ENCODE measurements around the gene PRKAG2.

Gene PRKAG2

DNA sequence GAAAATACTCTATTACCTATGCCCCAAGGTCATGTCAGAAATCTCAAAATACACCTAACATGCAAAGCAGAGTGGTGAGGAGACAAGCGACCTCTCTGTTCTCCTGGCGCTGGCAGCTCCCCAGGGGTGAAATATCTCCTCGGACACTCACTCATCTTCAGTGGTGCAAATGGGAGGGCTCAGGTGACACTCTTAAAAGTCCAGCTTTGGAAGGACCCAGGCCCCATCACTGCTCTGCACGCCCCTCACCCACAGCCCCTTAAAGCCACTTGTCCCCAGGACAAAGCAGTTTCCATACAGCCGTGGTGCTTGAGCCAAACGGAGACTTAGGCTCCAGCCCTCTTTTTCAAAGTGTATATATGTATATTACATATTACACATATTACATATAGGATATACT, 12.4 kb downstream of the PRKAG2 start:
- no peak for DNase-seq
- H3K36me3 ChIP-seq (replicated peaks) = no peaks in the 10 kb centered on the region
- H3K27ac ChIP-seq = no peak overlapping the region
- no peak overlapping the region for H3K4me3 ChIP-seq (ENCODE audit: low read depth, low read length)
- in situ Hi-C loops (cut with HindIII; ENCODE audit: low pct_ligation_motif_present, low sequenced_read_pairs) = no loop called here
- TF ChIP-seq, protein P1, sequence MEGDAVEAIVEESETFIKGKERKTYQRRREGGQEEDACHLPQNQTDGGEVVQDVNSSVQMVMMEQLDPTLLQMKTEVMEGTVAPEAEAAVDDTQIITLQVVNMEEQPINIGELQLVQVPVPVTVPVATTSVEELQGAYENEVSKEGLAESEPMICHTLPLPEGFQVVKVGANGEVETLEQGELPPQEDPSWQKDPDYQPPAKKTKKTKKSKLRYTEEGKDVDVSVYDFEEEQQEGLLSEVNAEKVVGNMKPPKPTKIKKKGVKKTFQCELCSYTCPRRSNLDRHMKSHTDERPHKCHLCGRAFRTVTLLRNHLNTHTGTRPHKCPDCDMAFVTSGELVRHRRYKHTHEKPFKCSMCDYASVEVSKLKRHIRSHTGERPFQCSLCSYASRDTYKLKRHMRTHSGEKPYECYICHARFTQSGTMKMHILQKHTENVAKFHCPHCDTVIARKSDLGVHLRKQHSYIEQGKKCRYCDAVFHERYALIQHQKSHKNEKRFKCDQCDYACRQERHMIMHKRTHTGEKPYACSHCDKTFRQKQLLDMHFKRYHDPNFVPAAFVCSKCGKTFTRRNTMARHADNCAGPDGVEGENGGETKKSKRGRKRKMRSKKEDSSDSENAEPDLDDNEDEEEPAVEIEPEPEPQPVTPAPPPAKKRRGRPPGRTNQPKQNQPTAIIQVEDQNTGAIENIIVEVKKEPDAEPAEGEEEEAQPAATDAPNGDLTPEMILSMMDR (IDR thresholded peaks at IDR 0.05; ENCODE audit: low read depth, low read length, missing control alignments) = no peak
- peaks cover 3% of the 10 kb centered on the region for H3K27me3 ChIP-seq (replicated peaks)

DNA sequence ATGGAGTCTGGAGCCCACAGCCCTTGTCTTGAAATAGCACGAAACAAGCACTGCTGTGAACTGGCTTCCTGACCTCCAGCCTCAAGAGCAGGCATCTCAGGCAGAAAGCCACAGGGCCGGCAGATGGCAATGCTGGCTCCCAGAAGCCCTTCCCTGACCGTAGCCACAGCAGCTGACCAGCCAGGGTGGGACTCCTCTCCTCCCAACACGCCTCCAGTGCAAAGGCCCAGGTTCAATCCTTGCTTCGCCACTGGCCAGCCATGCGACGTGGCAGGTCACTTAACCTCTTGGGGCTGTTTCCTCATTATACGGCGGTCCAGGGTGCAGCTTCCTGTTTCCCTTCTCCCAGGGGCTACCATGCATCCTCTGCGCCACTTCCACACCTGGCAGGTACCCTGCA, 12.8 kb downstream of the PRKAG2 start:
- peaks cover 3% of the 10 kb centered on the region for H3K27me3 ChIP-seq (replicated peaks)
- no peaks in the 10 kb centered on the region for H3K36me3 ChIP-seq (replicated peaks)
- no peak overlapping the region for H3K27ac ChIP-seq
- DNase-seq = no peak
- in situ Hi-C loops (cut with HindIII; ENCODE audit: low pct_ligation_motif_present, low sequenced_read_pairs) = no loop called here
- TF ChIP-seq, protein P1 (IDR thresholded peaks at IDR 0.05; ENCODE audit: low read depth, low read length, missing control alignments) = no peak
- no peak overlapping the region for H3K4me3 ChIP-seq (ENCODE audit: low read depth, low read length)

DNA sequence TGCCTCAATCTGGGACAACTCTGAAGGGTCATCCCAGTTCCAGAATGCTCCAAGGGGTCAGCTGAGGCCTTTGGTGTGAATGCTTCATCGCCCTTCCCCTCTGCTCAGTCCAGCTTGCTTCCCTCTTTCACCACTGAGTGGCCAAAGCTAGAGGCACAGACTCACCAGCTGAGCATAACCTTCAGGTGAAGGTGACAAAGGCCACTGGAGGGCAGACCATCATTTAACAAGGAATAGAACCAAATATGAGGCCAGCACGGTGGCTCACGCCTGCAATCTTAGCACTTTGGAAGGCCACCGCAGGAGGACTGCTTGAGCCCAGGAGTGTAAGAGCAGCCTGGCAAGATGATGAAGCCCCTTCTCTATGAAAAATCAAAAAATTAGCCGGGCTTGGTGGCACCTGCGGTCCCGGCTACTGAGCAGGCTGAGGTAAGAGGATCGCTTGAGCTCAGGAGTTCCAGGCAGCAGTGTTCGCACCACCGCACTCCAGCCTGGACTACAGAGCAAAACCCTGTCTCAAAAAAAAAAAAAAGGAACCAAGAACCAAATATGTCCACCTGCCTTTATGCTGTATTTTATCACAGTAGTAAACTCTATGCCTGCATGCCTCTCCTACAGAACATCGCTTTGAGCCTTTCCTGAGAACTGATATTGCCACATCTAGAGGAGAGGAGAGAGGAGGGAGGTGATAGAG, 13.4 kb downstream of the PRKAG2 start:
- peaks cover 3% of the 10 kb centered on the region for H3K27me3 ChIP-seq (replicated peaks)
- TF ChIP-seq, protein P1 (IDR thresholded peaks at IDR 0.05; ENCODE audit: low read depth, low read length, missing control alignments) = no peak
- H3K4me3 ChIP-seq (ENCODE audit: low read depth, low read length) = no peak overlapping the region
- H3K27ac ChIP-seq = no peak overlapping the region
- in situ Hi-C loops (cut with HindIII; ENCODE audit: low pct_ligation_motif_present, low sequenced_read_pairs) = no loop called here
- no peak for DNase-seq
- H3K36me3 ChIP-seq (replicated peaks) = no peaks in the 10 kb centered on the region

DNA sequence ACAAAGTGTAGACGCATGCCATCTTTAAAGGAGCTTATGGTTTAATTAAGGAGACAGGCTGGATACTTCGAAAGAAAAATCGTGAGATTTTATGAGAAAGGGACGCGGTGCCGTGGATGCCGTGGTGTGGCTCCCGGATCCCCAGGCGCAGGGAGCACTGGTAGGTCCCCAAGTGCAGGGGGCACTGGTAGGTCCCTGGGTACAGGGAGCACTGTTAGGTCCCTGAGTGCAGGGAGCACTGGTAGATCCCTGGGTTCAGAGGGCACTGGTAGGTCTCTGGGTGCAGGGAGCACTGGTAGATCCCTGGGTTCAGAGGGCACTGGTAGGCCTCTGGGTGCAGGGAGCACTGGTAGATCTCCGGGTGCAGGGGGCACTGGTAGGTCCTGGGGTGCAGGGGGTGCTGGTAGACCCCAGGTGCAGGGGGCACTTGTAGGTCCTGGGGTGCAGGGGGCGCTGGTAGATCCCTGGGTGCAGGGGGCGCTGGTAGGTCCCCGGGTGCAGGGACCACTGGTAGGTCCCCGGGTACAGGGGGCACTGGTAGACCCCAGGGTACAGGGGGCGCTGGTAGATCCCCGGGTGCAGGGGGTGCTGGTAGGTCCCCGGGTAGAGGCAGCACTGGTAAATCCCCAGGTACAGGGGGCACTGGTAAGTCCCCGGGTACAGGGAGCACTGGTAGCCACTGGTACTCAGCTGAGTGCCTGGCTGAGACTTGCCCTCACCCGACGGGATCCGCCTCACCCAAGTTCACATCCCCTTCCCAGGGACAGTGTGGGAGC, 14.1 kb downstream of the PRKAG2 start:
- DNase-seq = no peak
- Histone ChIP-seq H3K27ac (no peak overlapping the region), H3K27me3 (replicated peaks) (no peaks in the 10 kb centered on the region), H3K4me3 (ENCODE audit: low read depth, low read length) (no peak overlapping the region), H3K36me3 (replicated peaks) (no peaks in the 10 kb centered on the region)
- TF ChIP-seq, protein P1 (IDR thresholded peaks at IDR 0.05; ENCODE audit: low read depth, low read length, missing control alignments) = no peak
- in situ Hi-C loops (cut with HindIII; ENCODE audit: low pct_ligation_motif_present, low sequenced_read_pairs) = no loop called here

DNA sequence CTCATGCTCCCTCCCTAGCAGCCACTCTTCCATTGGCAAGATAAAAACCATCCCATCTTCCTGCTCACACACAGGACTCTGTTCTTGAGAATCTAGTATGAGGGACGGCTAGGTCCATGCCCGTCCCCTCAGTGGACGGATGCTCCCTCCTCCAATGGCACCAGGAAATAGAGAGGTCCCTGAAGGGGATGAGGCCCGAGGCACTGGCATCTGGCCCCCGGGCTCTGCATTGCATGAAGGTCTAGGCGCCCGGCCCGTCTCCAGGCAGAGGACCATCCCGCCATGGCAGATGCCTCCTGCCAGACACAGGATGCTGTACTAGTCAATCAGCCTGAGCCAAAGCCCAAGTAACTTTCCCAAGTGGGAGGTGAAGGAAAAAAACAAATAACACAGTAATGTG, 15.0 kb downstream of the PRKAG2 start:
- Histone ChIP-seq H3K36me3 (replicated peaks) (no peaks in the 10 kb centered on the region), H3K27ac (no peak overlapping the region), H3K4me3 (ENCODE audit: low read depth, low read length) (no peak overlapping the region), H3K27me3 (replicated peaks) (no peaks in the 10 kb centered on the region)
- in situ Hi-C loops (cut with HindIII; ENCODE audit: low pct_ligation_motif_present, low sequenced_read_pairs) = no loop called here
- TF ChIP-seq, protein P1 (IDR thresholded peaks at IDR 0.05; ENCODE audit: low read depth, low read length, missing control alignments) = no peak
- no peak for DNase-seq

All from brain microvascular endothelial cell (primary cell).